SU-DHL-6 (cell line): Measurements from ENCODE around the gene PUDP.
A peak's percentile ranks its signal among the peaks of the same experiment; 100 is the strongest.
"Not testable (repeated sequence)": the region's sequence is repeated elsewhere in the genome, so short reads cannot be mapped to it uniquely, and the experiment has no call there.

Experiments used
- H2AFZ ChIP-seq: fragments of 200-600 bp; sonication (generic); 2 replicates; pipeline ENCODE4 v1.6.1; 2014; ENCODE audit warnings: low read depth, mild to moderate bottlenecking, moderate library complexity, mixed read lengths, antibody characterized with exemption, low read length; ENCODE audit not compliant: severe bottlenecking
- H3F3A ChIP-seq: fragments of 200-600 bp; shearing (Covaris generic); 2 replicates; pipeline ENCODE4 v1.6.0; 2016; ENCODE audit warnings: antibody characterized with exemption, mild to moderate bottlenecking; ENCODE audit not compliant: insufficient read depth
- H3K27ac ChIP-seq: fragments of 200-600 bp; sonication (generic); 2 replicates; pipeline ENCODE4 v1.5.1; 2016; ENCODE audit warnings: low read depth, mild to moderate bottlenecking, low read length, moderate library complexity, mixed read lengths
- H3K27me3 ChIP-seq: fragments of 200-600 bp; sonication (generic), shearing (Covaris generic); 2 replicates; pipeline ENCODE4 v1.6.0; 2014; ENCODE audit warnings: mild to moderate bottlenecking, low read length
- H3K36me3 ChIP-seq: fragments of 200-600 bp; sonication (generic); 2 replicates; pipeline ENCODE4 v1.6.1; 2014; ENCODE audit warnings: mild to moderate bottlenecking, low read length, mixed read lengths
- H3K4me2 ChIP-seq: fragments of 300-600, 200-600 bp; shearing (Covaris generic), sonication (generic); 2 replicates; pipeline ENCODE4 v1.6.0; 2014; ENCODE audit warnings: low read length, low read depth, mild to moderate bottlenecking; ENCODE audit not compliant: poor library complexity, severe bottlenecking
- H3K4me3 ChIP-seq: fragments of 200-600 bp; sonication (generic); 2 replicates; pipeline ENCODE4 v1.5.1; 2014; ENCODE audit warnings: antibody characterized with exemption, low read length, mild to moderate bottlenecking, mixed read lengths; ENCODE audit not compliant: insufficient read depth, poor library complexity, severe bottlenecking
- H3K79me2 ChIP-seq: fragments of 200-600 bp; sonication (generic); 2 replicates; pipeline ENCODE4 v1.6.1; 2014; ENCODE audit warnings: mild to moderate bottlenecking, low read length, moderate library complexity; ENCODE audit not compliant: insufficient read depth
- H3K9ac ChIP-seq: fragments of 200-600 bp; sonication (generic); 2 replicates; pipeline ENCODE4 v1.7.0; 2014; ENCODE audit warnings: mild to moderate bottlenecking, low read length
- H3K9me2 ChIP-seq: fragments of 200-600 bp; sonication (generic); replicated peaks from 2 replicates; pipeline ENCODE4 v1.6.1; 2014; ENCODE audit warnings: low read length; ENCODE audit not compliant: insufficient read depth
- H3K9me3 ChIP-seq: fragments of 200-600 bp; sonication (generic); 2 replicates; pipeline ENCODE4 v1.6.1; 2014; ENCODE audit warnings: low read length, mixed read lengths; ENCODE audit not compliant: insufficient read depth
- H4K20me1 ChIP-seq: fragments of 200-600 bp; sonication (generic); 2 replicates; pipeline ENCODE4 v1.6.1; 2014; ENCODE audit warnings: low read depth, mild to moderate bottlenecking, antibody characterized with exemption, low read length, moderate library complexity, mixed read lengths
- EZH2phosphoT487 ChIP-seq: fragments of 200-600 bp; sonication (generic), shearing (Covaris generic); conservative IDR thresholded peaks from 2 replicates; pipeline ENCODE4 v1.6.1; 2018; ENCODE audit warnings: mild to moderate bottlenecking, antibody characterized with exemption, low read length, moderate library complexity, mixed read lengths
- TF ChIP-seq, protein P1 (sequence below): fragments of 200-600 bp; sonication (generic); IDR thresholded peaks from one replicate; pipeline ENCODE4 v1.5.1; 2017; ENCODE audit warnings: antibody characterized with exemption, mild to moderate bottlenecking, low read length, moderate library complexity; ENCODE audit not compliant: insufficient read depth, poor library complexity, severe bottlenecking

The PUDP gene

DNA sequence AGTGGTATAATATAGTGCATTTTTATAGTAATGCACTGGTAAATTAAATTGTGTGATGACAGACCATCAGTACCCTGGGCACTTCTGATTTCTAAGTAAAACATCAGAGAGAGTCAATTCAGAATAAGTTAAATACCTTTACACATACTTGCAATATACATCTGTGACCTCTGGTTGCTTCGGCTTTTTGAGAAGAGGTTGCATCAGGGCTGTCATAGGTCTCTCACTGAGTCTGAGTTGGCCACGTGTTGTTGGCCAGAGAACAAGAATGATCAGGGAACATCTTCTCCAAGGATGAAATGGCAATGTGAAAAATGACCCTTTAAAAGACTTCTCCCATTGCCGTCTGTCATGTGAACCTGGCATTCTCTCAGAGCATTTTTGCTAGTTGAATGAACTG, 36.9 kb upstream of the PUDP start:
- H3K27me3 ChIP-seq = no peaks in the 10 kb centered on the region
- no peaks in the 10 kb centered on the region for H3K9me2 ChIP-seq
- H3K9ac ChIP-seq = no peak overlapping the region
- no peak overlapping the region for H2AFZ ChIP-seq
- TF ChIP-seq EZH2phosphoT487 = no peak
- TF ChIP-seq, protein P1, sequence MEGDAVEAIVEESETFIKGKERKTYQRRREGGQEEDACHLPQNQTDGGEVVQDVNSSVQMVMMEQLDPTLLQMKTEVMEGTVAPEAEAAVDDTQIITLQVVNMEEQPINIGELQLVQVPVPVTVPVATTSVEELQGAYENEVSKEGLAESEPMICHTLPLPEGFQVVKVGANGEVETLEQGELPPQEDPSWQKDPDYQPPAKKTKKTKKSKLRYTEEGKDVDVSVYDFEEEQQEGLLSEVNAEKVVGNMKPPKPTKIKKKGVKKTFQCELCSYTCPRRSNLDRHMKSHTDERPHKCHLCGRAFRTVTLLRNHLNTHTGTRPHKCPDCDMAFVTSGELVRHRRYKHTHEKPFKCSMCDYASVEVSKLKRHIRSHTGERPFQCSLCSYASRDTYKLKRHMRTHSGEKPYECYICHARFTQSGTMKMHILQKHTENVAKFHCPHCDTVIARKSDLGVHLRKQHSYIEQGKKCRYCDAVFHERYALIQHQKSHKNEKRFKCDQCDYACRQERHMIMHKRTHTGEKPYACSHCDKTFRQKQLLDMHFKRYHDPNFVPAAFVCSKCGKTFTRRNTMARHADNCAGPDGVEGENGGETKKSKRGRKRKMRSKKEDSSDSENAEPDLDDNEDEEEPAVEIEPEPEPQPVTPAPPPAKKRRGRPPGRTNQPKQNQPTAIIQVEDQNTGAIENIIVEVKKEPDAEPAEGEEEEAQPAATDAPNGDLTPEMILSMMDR = no peak
- H3K79me2 ChIP-seq = peaks cover 5% of the 10 kb centered on the region; the same call in 1 of the 2 replicates
- no peaks in the 10 kb centered on the region for H3F3A ChIP-seq
- no peaks in the 10 kb centered on the region for H3K9me3 ChIP-seq
- no peaks in the 10 kb centered on the region for H4K20me1 ChIP-seq
- H3K4me3 ChIP-seq = no peak overlapping the region
- no peak overlapping the region for H3K27ac ChIP-seq
- no peaks in the 10 kb centered on the region for H3K36me3 ChIP-seq
- H3K4me2 ChIP-seq = no peak overlapping the region

DNA sequence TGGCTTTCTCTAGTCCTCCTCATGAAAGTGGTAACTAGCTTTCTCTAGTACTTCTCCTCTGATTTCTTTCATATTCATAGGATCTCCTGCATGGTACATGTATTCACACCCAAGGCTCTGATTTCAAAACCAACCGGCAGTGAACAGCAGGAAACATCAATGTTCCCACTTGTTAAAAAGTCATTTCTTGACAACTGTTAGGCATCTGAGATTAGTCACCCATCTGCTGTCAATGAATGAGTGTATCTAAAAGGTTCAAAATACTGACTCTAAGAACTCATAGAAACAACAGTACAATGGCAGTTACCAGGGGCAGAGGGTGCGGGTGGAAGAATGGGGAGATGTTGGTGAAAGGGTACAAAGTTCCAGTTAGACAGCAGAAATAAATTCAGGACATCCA, 31.5 kb upstream of the PUDP start:
- Histone ChIP-seq H3K79me2 (peaks cover 4% of the 10 kb centered on the region), H3K36me3 (no peaks in the 10 kb centered on the region), H3F3A (no peaks in the 10 kb centered on the region), H3K9me2 (no peaks in the 10 kb centered on the region), H3K4me3 (no peak overlapping the region), H3K27me3 (no peaks in the 10 kb centered on the region), H4K20me1 (no peaks in the 10 kb centered on the region), H2AFZ (no peak overlapping the region), H3K9me3 (no peaks in the 10 kb centered on the region), H3K27ac (no peak overlapping the region), H3K9ac (no peak overlapping the region), H3K4me2 (no peak overlapping the region)
- TF ChIP-seq EZH2phosphoT487 = no peak
- TF ChIP-seq, protein P1 = no peak

DNA sequence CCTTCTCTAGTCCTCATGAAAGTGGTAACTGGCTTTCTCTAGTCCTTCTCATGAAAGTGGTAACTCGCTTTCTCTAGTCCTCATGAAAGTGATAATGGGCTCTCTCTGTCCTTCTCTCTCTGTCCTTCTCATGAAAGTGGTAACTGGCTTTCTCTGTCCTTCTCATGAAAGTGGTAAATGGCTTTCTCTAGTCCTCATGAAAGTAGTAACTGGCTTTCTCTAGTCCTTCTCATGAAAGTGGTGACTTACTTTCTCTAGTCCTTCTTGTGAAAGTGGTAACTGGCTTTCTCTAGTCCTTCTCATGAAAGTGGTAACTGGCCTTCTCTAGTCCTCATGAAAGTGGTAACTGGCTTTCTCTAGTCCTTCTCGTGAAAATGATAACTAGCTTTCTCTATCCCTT, 30.9 kb upstream of the PUDP start:
- not testable (repeated sequence) for H3K9me2 ChIP-seq, H4K20me1 ChIP-seq, H3K9me3 ChIP-seq, H3F3A ChIP-seq, H3K4me2 ChIP-seq, H3K27me3 ChIP-seq, H3K36me3 ChIP-seq, H3K27ac ChIP-seq, H3K4me3 ChIP-seq, H3K79me2 ChIP-seq, H2AFZ ChIP-seq, H3K9ac ChIP-seq

DNA sequence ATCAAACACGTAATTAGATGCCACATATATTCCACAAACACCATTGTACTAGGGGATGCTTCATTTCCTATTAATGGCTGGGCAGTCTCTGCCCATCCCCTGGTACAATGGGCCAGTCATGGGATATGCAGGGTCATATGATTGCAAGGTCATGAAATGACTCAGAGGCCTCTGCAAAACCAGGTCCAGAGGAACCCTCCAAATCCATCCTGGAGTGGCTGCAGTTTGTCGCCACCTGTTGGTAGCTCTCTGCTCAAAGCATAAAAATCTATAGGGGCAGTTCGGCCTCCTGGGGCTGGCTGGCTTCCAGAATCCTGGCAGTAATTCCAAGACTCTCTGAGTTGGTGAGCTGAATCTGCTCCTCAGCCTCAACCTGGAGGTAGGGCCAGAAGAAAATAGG, 22.9 kb upstream of the PUDP start:
- TF ChIP-seq, protein P1 = peak; percentile 28
- no peak for TF ChIP-seq EZH2phosphoT487
- no peaks in the 10 kb centered on the region for H3K36me3 ChIP-seq
- no peak overlapping the region for H3K4me2 ChIP-seq
- no peaks in the 10 kb centered on the region for H4K20me1 ChIP-seq
- H3K9ac ChIP-seq = no peak overlapping the region
- H3F3A ChIP-seq = no peaks in the 10 kb centered on the region
- H2AFZ ChIP-seq = no peak overlapping the region
- H3K79me2 ChIP-seq = peaks cover 16% of the 10 kb centered on the region
- H3K9me3 ChIP-seq = no peaks in the 10 kb centered on the region
- H3K27me3 ChIP-seq = no peaks in the 10 kb centered on the region
- H3K9me2 ChIP-seq = no peaks in the 10 kb centered on the region
- H3K4me3 ChIP-seq = no peak overlapping the region
- no peak overlapping the region for H3K27ac ChIP-seq
